IMR-90 (cell line): ENCODE results near the gene NFKBIZ. TPM values are rescaled to one million over a fixed set of nuclear protein-coding genes. Genes with fewer than 3 reads are reported as not detected.

Source experiments
- ATAC-seq: fragments of 200-7000 bp; cut with Tn5 transposase; 2 replicates; pipeline ENCODE4 v1.9.1; 2020; ENCODE audit warnings: low read depth, mild to moderate bottlenecking, moderate library complexity
- BruUV-seq: library from RNA; stranded (reverse); fragments of 400-500 nt; replicated peaks from 2 replicates; lab custom pipeline; 2021; lab: Mats Ljungman, UMichigan
- CTCF ChIA-PET: fragments of 300-600 bp; formaldehyde crosslinking; extraction: SDS; loops from one replicate; lab custom pipeline; 2021; ENCODE audit warnings: antibody characterized with exemption; lab: Yijun Ruan, JAX
- POLR2A ChIA-PET: fragments of 300-600 bp; sonication (Branson Sonifier 250); formaldehyde crosslinking; loops from one replicate; lab custom pipeline; 2022; ENCODE audit warnings: antibody characterized with exemption; ENCODE audit not compliant: unreplicated experiment; lab: Charles Lee
- DNase-seq: peaks from one replicate; pipeline ENCODE4 v3.0.0; 2013
- H2AFZ ChIP-seq: replicated peaks from 2 replicates; pipeline ENCODE3; 2013; ENCODE audit warnings: low read length, mild to moderate bottlenecking; ENCODE audit not compliant: poor library complexity
- H2AK5ac ChIP-seq: 2 replicates; pipeline ENCODE4 v1.6.1; 2013; ENCODE audit warnings: low read depth, low read length, inconsistent platforms
- H2AK9ac ChIP-seq: replicated peaks from 2 replicates; pipeline ENCODE3; 2013; ENCODE audit warnings: mild to moderate bottlenecking, low read depth, low read length, moderate library complexity; ENCODE audit not compliant: poor library complexity
- H2BK120ac ChIP-seq: 2 replicates; pipeline ENCODE4 v1.6.1; 2013; ENCODE audit warnings: low read depth, low read length, inconsistent platforms
- H2BK15ac ChIP-seq: 3 replicates; pipeline ENCODE4 v1.6.1; 2013; ENCODE audit warnings: low read depth, low read length, inconsistent platforms
- H2BK20ac ChIP-seq: 2 replicates; pipeline ENCODE4 v1.6.1; 2013; ENCODE audit warnings: low read depth, mild to moderate bottlenecking, inconsistent platforms, low read length, moderate library complexity
- H2BK5ac ChIP-seq: 2 replicates; pipeline ENCODE4 v1.6.1; 2013; ENCODE audit warnings: mild to moderate bottlenecking, low read depth, low read length, inconsistent platforms; ENCODE audit not compliant: poor library complexity, severe bottlenecking
- H3K14ac ChIP-seq: replicated peaks from 2 replicates; pipeline ENCODE4 v1.6.1; 2013; ENCODE audit warnings: low read depth, low read length, inconsistent platforms
- H3K18ac ChIP-seq: 2 replicates; pipeline ENCODE4 v1.6.1; 2013; ENCODE audit warnings: low read depth, low read length, control low read depth
- H3K23ac ChIP-seq: 2 replicates; pipeline ENCODE4 v1.6.1; 2013; ENCODE audit warnings: low read depth, low read length, inconsistent platforms
- H3K27ac ChIP-seq: 2 replicates; pipeline ENCODE4 v1.5.1; 2013; ENCODE audit warnings: mild to moderate bottlenecking, control low read depth, low read length; ENCODE audit not compliant: insufficient read depth
- H3K27me3 ChIP-seq: 2 replicates; pipeline ENCODE4 v1.6.1; 2013; ENCODE audit warnings: low read length; ENCODE audit not compliant: control insufficient read depth, insufficient read depth
- H3K36me3 ChIP-seq: 2 replicates; pipeline ENCODE4 v1.6.1; 2013; ENCODE audit warnings: low read length, mixed read lengths; ENCODE audit not compliant: control insufficient read depth, insufficient read depth
- H3K4ac ChIP-seq: 2 replicates; pipeline ENCODE4 v1.6.1; 2013; ENCODE audit warnings: low read depth, low read length, inconsistent platforms
- H3K4me1 ChIP-seq: 2 replicates; pipeline ENCODE4 v1.6.1; 2013; ENCODE audit warnings: low read length, mixed read lengths; ENCODE audit not compliant: control insufficient read depth, insufficient read depth
- H3K4me2 ChIP-seq: 2 replicates; pipeline ENCODE4 v1.6.1; 2013; ENCODE audit warnings: low read depth, mild to moderate bottlenecking, control low read depth, low read length, moderate library complexity
- H3K4me3 ChIP-seq: 2 replicates; pipeline ENCODE4 v1.5.1; 2013; ENCODE audit warnings: low read depth, mild to moderate bottlenecking, control low read depth, low read length, moderate library complexity; ENCODE audit not compliant: insufficient read depth
- H3K56ac ChIP-seq: 2 replicates; pipeline ENCODE4 v1.6.1; 2013; ENCODE audit warnings: low read length, inconsistent platforms; ENCODE audit not compliant: insufficient read depth; ENCODE audit errors: extremely low read depth
- H3K79me1 ChIP-seq, 2 experiments: 2 replicates each; pipeline ENCODE4 v1.6.1; 2013; ENCODE audit warnings: low read length in 2 of 2, inconsistent platforms in 1 of 2, low read depth in 1 of 2
- H3K9ac ChIP-seq: 2 replicates; pipeline ENCODE4 v1.6.1; 2013; ENCODE audit warnings: low read depth, low read length, control low read depth
- H3K9me1 ChIP-seq: 2 replicates; pipeline ENCODE4 v1.6.1; 2013; ENCODE audit warnings: low read length, inconsistent platforms; ENCODE audit not compliant: insufficient read depth
- H3K9me3 ChIP-seq: 2 replicates; pipeline ENCODE4 v1.6.1; 2013; ENCODE audit warnings: low read length; ENCODE audit not compliant: control insufficient read depth, insufficient read depth
- H4K20me1 ChIP-seq: 2 replicates; pipeline ENCODE4 v1.6.1; 2013; ENCODE audit warnings: low read length, inconsistent platforms; ENCODE audit not compliant: insufficient read depth
- H4K5ac ChIP-seq: 2 replicates; pipeline ENCODE4 v1.6.1; 2013; ENCODE audit warnings: mild to moderate bottlenecking, low read depth, low read length, control low read depth
- H4K8ac ChIP-seq, 2 experiments: 2 replicates each; pipeline ENCODE4 v1.6.1; 2013; ENCODE audit warnings: low read depth in 2 of 2, low read length in 2 of 2, control low read depth in 1 of 2, inconsistent platforms in 1 of 2
- H4K91ac ChIP-seq: 2 replicates; pipeline ENCODE4 v1.6.1; 2013; ENCODE audit warnings: low read depth, low read length, inconsistent platforms; ENCODE audit not compliant: insufficient read depth
- CEBPB ChIP-seq: IDR thresholded peaks from 2 replicates; pipeline ENCODE4 v1.6.1; 2012; ENCODE audit warnings: low read depth, low read length, improper control_type of control experiment
- WGBS, 2 experiments: methylation state at CpG; one replicate each; pipeline versions ENCODE4 v1.1.5 to v1.1.7; 2013; ENCODE audit warnings: missing lambda C conversion rate in 2 of 2; ENCODE audit not compliant: insufficient read length in 1 of 2; ENCODE audit errors: extremely low coverage in 2 of 2; 5-methylcytosine and 5-hydroxymethylcytosine counted together
- dilution Hi-C: fragments of 300-500 bp; cut with HindIII; formaldehyde crosslinking; loops from one replicate; pipeline ENCODE4 v1.14.3; 2018; ENCODE audit warnings: low sequenced_read_pairs; ENCODE audit not compliant: unreplicated experiment
- in situ Hi-C: fragments of 300-500 bp; cut with MboI; formaldehyde crosslinking; loops from 3 replicates; pipeline ENCODE4 v1.14.3; 2019; ENCODE audit warnings: low sequenced_read_pairs, inconsistent platforms, mixed read lengths
- intact Hi-C: fragments of 100-400 bp; cut with micrococcal nuclease; formaldehyde crosslinking; loops from 2 replicates; pipeline ENCODE4 v1.10.0; 2022
- polyA plus RNA-seq, 3 experiments: library from polyadenylated mRNA; depleted of rRNA; stranded (reverse); fragments of >200 nt; gene quantifications; 2 replicates each; pipeline ENCODE4 v1.2.3, GENCODE V29; 2012; ENCODE audit warnings: low replicate concordance in 1 of 3
- total RNA-seq: library from RNA; depleted of rRNA; stranded (reverse); fragments of >200 nt; gene quantifications from 2 replicates; pipeline ENCODE4 v1.2.3, GENCODE V29; 2012
- TF ChIP-seq, protein P1 (sequence below): fragments of 150-350 bp; IDR thresholded peaks from 2 replicates; pipeline ENCODE4 v1.6.1; 2017; ENCODE audit warnings: mild to moderate bottlenecking, antibody characterized with exemption, low read length, low read depth

The NFKBIZ gene
- total and polyA plus RNA-seq, 2 of the 4 experiments (the other 2 are of a cell fraction), result 35.0 to 40.9 TPM

DNA sequence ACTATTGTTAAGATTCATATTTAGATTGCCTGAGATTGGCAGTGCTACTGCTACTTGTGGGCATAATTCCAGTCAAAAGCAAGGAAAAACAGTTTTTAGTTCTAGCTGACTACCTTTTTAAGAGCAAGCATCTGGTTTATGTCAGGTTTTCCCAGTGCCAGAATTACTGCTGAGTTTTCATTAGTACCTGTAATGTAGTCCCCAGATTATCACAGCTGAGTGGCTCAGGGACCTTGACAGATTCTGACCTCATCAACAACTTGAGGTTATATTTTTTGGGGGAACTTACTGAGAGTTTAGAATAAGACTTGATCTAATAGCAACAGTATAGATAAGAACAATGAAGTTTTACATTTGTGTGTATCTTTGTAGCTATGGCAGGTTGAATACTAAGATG lies 39.3 kb upstream of the NFKBIZ start (continued):
- TF ChIP-seq CEBPB, result no peak

DNA sequence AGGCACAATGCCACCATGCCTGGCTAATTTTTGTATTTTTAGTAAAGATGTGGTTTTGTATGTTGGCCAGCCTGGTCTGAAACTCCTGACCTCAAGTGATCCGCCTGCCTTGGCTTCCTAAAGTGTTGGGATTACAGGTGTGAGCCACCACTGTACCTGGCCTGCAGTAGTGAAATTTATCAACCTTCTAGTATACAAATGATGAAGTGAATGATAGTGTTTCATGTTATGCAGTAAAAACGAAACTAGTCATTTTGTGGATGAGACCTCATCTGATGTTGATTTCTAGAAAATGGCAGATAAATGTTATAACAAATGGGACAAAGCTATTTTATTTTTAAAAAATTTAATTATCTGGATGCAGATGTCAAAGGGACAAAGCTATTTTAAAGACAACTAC lies 37.4 kb upstream of the NFKBIZ start:
- ATAC-seq, result no peak
- H3K79me1 ChIP-seq, result peaks cover 5 to 7% of the 10 kb centered on the region in 2 experiments; a peak in 3 of 4 replicates
- H3K4ac ChIP-seq, result no peak overlapping the region
- dilution Hi-C loops (no loop called here), in situ Hi-C loops (loop anchor here (5.0 kb wide), 1 partner anchor 415 kb away; no protein-coding TSS in a partner anchor), intact Hi-C loops (loop anchor here (2.0 to 5.0 kb wide), 2 partner anchors 40 to 721 kb away; no protein-coding TSS in a partner anchor)
- no peak overlapping the region for H4K91ac ChIP-seq
- H3K9ac ChIP-seq, result no peak overlapping the region
- ChIA-PET CTCF (interaction anchor here (2.6 to 2.8 kb wide), 2 partner anchors 413 to 417 kb away, joined by 11 to 15 read pairs; no protein-coding TSS in a partner anchor), POLR2A (no interaction called here)
- H3K4me1 ChIP-seq, result peaks cover 2% of the 10 kb centered on the region; the same call in 1 of the 2 replicates
- no peak overlapping the region for H3K18ac ChIP-seq
- no peak overlapping the region for H3K4me3 ChIP-seq
- H2BK120ac ChIP-seq, result no peak overlapping the region
- DNase-seq, result no peak
- TF ChIP-seq, protein P1, sequence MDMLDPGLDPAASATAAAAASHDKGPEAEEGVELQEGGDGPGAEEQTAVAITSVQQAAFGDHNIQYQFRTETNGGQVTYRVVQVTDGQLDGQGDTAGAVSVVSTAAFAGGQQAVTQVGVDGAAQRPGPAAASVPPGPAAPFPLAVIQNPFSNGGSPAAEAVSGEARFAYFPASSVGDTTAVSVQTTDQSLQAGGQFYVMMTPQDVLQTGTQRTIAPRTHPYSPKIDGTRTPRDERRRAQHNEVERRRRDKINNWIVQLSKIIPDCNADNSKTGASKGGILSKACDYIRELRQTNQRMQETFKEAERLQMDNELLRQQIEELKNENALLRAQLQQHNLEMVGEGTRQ, result no peak
- peaks cover 5% of the 10 kb centered on the region; the same call in 1 of the 2 replicates for H3K36me3 ChIP-seq
- no peak overlapping the region for H3K14ac ChIP-seq
- H4K8ac ChIP-seq, result no peak overlapping the region
- no peak overlapping the region for H2AFZ ChIP-seq
- H3K9me3 ChIP-seq, result no peaks in the 10 kb centered on the region
- H3K23ac ChIP-seq, result no peak overlapping the region
- no peak overlapping the region for H2AK9ac ChIP-seq
- H2BK20ac ChIP-seq, result no peak overlapping the region
- no peak overlapping the region for H3K4me2 ChIP-seq
- no TSS peak for BruUV-seq
- H3K56ac ChIP-seq, result no peak overlapping the region
- no peaks in the 10 kb centered on the region for H3K27me3 ChIP-seq
- no peaks in the 10 kb centered on the region for H4K20me1 ChIP-seq
- H2BK5ac ChIP-seq, result no peak overlapping the region
- no peak overlapping the region for H3K27ac ChIP-seq
- H2BK15ac ChIP-seq, result no peak overlapping the region
- no CpG with 5 or more reads among the region's 2 CpGs for WGBS, 2 experiments
- no peak overlapping the region for H4K5ac ChIP-seq
- no peak overlapping the region for H2AK5ac ChIP-seq
- H3K9me1 ChIP-seq, result no peaks in the 10 kb centered on the region
